NOMO-1 (cell line): Measurements from ENCODE around the gene COL25A1.
"Not testable (repeated sequence)": the region's sequence is repeated elsewhere in the genome, so short reads cannot be mapped to it uniquely, and the experiment has no call there.

Experiments
- DNase-seq, 2 experiments: peaks; one replicate each; lab custom pipeline; 2025; ENCODE audit not compliant: unreplicated experiment in 2 of 2; lab: John Stamatoyannopoulos, UW

COL25A1 gene

GRCh38 chr4:109134268-109134667 lies 168.2 kb downstream of the COL25A1 start:
- no peak for DNase-seq

DNA sequence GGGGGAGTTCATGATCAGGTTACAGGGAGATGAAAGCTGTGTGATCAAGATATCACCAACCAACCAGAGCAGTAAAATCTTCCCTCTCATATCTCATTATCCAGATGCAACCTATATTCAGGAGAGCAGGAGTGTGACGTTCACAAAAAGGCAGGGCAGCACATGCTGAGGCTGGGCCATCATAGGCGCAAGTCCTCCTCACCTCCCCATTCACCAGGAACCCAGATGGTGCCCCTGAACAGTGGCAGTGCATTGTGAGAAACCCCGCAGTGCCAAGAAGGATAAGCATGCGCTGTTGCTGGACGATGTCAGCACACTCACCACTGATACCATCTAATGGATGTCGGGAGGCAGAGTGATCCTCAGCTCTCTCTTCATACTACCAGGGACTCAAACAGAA lies 170.9 kb downstream of the COL25A1 start:
- DNase-seq = no peak

GRCh38 chr4:109128589-109128988 lies 173.9 kb downstream of the COL25A1 start:
- DNase-seq = no peak

GRCh38 chr4:109127866-109128265 lies 174.6 kb downstream of the COL25A1 start:
- DNase-seq = no peak

DNA sequence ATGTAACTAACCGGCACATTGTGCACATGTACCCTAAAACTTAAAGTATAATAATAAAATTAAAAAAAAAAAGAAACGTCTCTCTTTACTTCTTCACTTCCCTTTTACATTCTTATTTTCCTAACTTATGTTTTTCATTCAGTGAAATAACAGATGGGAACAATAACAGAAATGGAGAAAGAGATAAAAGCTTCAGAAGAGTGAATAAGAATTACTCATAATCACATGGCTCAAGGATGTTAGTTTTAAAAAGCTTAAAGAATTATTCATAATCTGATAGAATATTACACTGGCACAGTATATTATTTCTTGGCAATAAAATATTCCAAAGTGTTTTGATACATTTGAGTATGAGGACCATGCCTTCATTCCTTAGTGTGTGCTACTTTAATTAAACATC lies 175.6 kb downstream of the COL25A1 start:
- DNase-seq = no peak

- DNase-seq = peak; percentile 8 to 14
Measured at GRCh38 chr4:109125084-109125483, 177.4 kb downstream of the COL25A1 start.

DNA sequence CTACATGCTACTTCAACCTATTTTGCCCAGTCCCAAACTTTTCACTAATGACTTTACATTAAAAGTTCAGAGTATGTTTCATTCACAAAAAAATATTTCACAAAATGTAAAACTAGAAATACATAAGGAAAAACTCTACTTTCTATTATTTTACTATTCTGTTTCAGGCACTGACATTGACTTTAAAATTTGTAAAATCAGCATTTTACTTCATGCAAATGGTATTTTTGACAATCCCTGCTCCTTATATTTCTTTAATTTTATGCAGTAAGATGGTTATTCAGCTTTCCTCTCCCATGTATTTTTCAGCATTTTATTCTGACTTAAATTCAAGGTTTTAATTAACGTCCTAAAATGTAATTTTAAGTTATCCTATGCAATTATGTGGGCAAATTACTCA lies 178.5 kb downstream of the COL25A1 start:
- DNase-seq = no peak

- no peak for DNase-seq
Measured at GRCh38 chr4:109121561-109121960, 180.9 kb downstream of the COL25A1 start.

DNA sequence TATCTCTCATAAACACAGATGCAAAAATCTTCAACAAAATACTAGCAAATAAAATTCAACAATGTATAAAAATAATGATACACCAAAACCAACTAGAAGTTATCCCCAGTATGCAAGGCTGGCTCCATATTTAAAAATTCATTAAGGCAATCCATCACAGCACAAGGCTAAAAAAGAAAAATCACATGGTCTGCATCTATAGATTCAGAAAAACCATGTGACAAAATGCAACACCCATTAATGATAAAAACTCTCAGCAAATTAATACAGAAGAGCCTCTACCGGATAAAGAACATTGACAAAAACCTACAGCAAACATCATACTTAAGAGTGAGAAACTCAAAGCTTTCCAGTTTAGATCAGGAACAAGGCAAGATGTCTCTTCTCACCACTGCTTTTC lies 182.6 kb downstream of the COL25A1 start:
- DNase-seq = no peak

DNA sequence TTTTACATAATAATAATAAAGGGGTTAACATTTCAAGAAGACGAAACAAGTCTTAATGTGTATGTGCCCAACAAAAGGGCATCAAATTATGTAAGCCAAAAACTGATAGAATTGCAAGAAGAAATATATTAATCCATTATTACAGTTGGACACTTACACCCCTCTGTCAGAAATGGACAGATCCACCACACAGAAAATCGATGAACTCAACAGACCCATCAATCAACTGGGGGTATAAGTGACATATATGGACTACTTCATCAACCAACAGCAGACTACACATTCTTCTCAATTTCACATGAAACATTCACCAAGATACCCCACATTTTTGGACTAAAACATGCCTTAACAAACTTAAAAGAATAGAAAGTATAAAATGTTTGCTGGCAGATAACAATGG lies 183.8 kb downstream of the COL25A1 start:
- DNase-seq = no peak

DNA sequence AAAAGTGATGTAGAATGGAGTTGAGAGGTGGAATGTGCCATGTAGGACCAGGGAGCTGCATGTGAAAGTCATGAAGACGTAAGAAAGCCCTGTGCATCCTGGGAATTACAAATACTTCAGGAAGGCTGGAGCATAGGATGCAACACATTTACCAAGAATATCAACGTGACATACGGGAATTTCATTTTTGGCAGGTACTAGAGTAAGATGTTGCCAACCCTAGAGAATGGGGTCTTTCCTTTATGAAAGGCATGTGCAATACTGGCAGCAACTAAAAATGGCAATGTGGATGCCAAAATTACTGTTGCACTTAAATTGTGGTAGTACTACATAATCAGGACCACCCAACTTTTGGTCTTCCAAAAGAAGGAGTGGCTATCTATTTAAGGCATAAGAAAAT lies 188.0 kb downstream of the COL25A1 start:
- no peak for DNase-seq

GRCh38 chr4:109113521-109113920 lies 188.9 kb downstream of the COL25A1 start:
- no peak for DNase-seq

DNA sequence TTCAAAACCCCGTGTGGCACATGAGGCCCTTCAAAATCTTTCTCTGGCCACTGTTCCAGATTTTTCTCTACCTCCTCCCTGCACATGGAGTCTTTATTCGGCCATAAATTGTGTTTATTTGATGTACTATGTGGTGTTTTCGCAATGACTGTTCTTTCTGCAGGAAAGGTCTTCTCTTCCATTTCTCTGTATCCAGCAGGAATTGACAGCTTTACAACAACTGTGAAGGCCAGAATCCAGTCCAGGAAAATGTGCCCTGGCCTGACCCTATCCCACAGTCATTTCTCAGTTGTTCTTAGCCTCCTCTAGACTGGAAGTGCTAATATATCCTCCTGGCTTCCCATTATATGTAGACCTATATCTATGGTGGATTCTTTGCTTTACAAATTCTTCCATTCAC lies 191.4 kb downstream of the COL25A1 start:
- DNase-seq = no peak

- DNase-seq = not testable (repeated sequence)
Measured at GRCh38 chr4:109108215-109108614, 194.2 kb downstream of the COL25A1 start.

DNA sequence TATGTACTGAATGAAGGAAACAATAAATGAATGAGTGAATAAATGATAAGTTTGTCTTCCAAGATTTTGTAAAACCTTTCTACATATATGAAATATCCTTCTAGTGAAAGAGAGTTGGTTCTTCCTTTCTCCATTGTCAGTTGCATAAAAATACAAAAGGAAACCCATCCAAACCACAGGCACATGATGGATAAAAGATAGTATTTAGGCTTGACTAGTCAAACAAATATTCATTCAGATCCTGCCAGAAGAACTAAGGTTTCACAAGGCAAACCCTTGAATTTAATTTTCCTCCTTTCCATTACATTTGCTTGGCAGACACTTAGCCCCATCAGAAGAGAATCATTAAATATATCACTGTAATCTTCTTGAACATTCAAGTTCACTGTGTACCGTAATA lies 208.4 kb downstream of the COL25A1 start:
- no peak for DNase-seq

DNA sequence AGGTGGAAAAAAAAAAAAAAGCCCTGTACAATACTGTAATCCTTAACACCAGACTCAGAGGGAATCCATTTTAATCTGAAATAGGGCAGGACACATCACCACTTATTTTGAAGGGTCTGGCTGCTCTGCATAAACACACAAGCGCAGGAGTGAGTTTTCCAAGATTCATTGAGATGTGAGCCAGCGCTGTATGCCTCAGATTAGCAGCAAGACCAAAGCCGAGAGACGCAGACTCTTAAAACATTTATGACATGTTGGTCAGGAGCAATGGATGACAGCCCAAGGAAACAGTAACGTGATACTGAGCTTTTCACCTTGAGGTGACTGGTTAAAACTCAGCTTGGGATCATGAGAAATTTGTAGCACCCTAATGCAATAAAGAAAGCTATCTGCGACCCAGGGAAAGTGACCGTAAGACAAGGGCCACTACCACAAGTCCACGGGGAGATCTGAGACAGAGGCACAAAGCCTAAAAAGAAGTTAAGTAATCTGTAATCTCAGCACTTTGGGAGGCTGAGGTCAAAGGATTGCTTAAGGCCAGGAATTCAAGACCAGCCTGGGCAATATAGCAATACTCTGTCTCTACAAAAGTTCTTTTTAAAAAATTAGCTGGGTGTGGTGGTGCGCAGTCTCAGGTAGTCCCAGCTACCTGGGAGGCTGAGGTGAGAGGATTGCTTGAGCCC lies 210.6 kb downstream of the COL25A1 start:
- DNase-seq = no peak

- peak in 1 of 2 experiments; percentile 24 for DNase-seq
Measured at GRCh38 chr4:109083911-109084310, 218.5 kb downstream of the COL25A1 start.

GRCh38 chr4:109079731-109080130 lies 222.7 kb downstream of the COL25A1 start:
- DNase-seq = peak; percentile 10 to 73

- DNase-seq = no peak
Measured at GRCh38 chr4:109079201-109079600, 223.3 kb downstream of the COL25A1 start.

DNA sequence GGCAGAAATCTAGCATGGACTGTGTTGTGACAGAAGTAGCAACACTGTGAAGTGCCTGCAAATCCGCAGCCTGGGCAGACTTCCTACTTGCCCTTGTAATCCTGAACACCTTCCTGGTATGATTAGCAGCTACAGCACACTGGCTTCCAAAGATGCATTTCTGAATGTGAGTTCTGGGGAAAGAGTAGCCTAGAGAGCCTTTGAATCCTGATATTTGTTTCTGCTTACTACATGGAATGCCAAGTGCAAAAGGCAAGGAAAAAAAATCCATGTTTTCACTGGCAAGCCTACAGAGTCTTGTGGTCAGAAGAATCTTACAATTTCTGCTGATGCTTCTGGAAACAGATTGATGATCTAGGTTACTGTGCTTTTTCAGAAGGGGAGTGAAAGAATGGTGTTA lies 223.7 kb downstream of the COL25A1 start:
- DNase-seq = no peak

DNA sequence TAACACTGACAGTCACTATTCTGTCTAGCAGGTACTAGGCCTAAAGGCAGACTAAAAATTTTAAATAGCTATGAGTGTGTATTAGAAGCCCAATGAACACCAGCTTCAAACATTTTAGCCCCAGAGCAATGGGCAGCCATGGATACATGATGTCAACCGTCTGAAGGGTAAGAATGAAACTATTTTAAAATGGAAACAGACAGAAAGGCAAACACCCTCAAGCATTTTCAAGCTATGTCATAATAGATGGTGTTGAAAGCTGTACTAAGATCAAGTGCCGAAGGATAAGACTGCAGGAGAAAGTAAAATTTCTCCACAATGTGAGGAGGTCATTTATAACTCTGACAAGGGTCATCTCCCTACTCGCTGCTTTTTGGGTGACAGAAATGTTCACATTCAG lies 225.0 kb downstream of the COL25A1 start:
- no peak for DNase-seq

DNA sequence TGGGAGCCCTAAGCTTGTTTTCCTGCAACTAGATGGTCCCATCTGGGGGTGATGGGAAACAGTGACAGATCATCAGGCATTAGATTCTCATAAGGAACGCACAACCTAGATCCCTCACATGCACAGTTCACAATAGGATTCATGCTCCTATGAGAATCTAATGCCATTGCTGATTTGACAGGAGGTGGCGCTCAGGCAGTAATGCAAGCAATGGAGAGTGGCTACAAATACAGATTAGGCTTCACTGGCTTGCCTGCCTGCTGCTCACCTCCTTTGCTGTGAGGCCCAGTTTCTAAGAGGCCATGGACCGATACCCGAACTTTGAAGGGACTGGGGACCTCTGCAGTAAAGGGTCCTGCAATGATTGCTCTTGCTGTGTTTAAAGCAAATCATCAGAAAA lies 225.7 kb downstream of the COL25A1 start:
- DNase-seq = not testable (repeated sequence)

- DNase-seq = no peak
Measured at GRCh38 chr4:109075621-109076020, 226.8 kb downstream of the COL25A1 start.
